Keratinocyte (primary cell): ENCODE data around the gene CLEC17A. TPM values are rescaled to one million over a fixed set of nuclear protein-coding genes. Genes with fewer than 3 reads are reported as not detected.

ENCODE experiments used
- DNase-seq: peaks from one replicate; pipeline ENCODE4 v3.0.0-alpha.2; 2011; ENCODE audit warnings: low read depth, missing footprints, low spot score
- FAIRE-seq: peaks from 2 replicates; lab custom pipeline; 2011; peaks lifted over from hg19 to GRCh38; lab: Jason Lieb, UNC
- H2AFZ ChIP-seq: 2 replicates; pipeline ENCODE4 v1.6.0; 2012; ENCODE audit warnings: low read length, control low read depth, inconsistent platforms; ENCODE audit not compliant: control insufficient read depth
- H3K27ac ChIP-seq: 2 replicates; pipeline ENCODE4 v1.5.1; 2011; ENCODE audit warnings: low read length; ENCODE audit not compliant: control insufficient read depth, insufficient read depth
- H3K27me3 ChIP-seq: 3 replicates; pipeline ENCODE4 v1.6.0; 2011; ENCODE audit warnings: low read length; ENCODE audit not compliant: control insufficient read depth, insufficient read depth; ENCODE audit errors: extremely low read depth
- H3K36me3 ChIP-seq, 2 experiments: 2 replicates in 1 of 2; 3 replicates in 1 of 2; pipeline ENCODE4 v1.5.1; 2011; ENCODE audit warnings: low read length in 2 of 2, mild to moderate bottlenecking in 1 of 2; ENCODE audit not compliant: control insufficient read depth in 2 of 2, insufficient read depth in 2 of 2; ENCODE audit errors: extremely low read depth in 1 of 2
- H3K4me1 ChIP-seq: 3 replicates; pipeline ENCODE4 v1.5.1; 2011; ENCODE audit warnings: low read length; ENCODE audit not compliant: control insufficient read depth, insufficient read depth; ENCODE audit errors: extremely low read depth
- H3K4me2 ChIP-seq: 3 replicates; pipeline ENCODE4 v1.6.0; 2011; ENCODE audit warnings: low read depth, low read length; ENCODE audit not compliant: control insufficient read depth, insufficient read depth; ENCODE audit errors: extremely low read depth
- H3K4me3 ChIP-seq, 3 experiments: fragments of 200-600 bp in 1 of 3; sonication (generic) in 1 of 3; 2 replicates in 2 of 3; 3 replicates in 1 of 3; pipeline ENCODE4 v1.5.1; 2011 to 2016; ENCODE audit warnings: low read length in 3 of 3, mild to moderate bottlenecking in 3 of 3, control low read depth in 2 of 3, inconsistent platforms in 1 of 3, low read depth in 1 of 3, mixed read lengths in 1 of 3, mixed run types in 1 of 3, moderate library complexity in 1 of 3; ENCODE audit not compliant: control insufficient read depth in 2 of 3, insufficient read depth in 2 of 3; ENCODE audit errors: extremely low read depth in 1 of 3
- H3K79me2 ChIP-seq: 2 replicates; pipeline ENCODE4 v1.6.0; 2012; ENCODE audit warnings: low read length; ENCODE audit not compliant: control insufficient read depth, insufficient read depth
- H3K9ac ChIP-seq: 3 replicates; pipeline ENCODE4 v1.6.0; 2011; ENCODE audit warnings: low read length; ENCODE audit not compliant: control insufficient read depth, insufficient read depth; ENCODE audit errors: extremely low read depth
- H3K9me1 ChIP-seq: 3 replicates; pipeline ENCODE4 v1.6.0; 2011; ENCODE audit warnings: low read length; ENCODE audit not compliant: control insufficient read depth, insufficient read depth; ENCODE audit errors: extremely low read depth
- H3K9me3 ChIP-seq: 2 replicates; pipeline ENCODE4 v1.5.1; 2012; ENCODE audit warnings: low read depth, low read length; ENCODE audit not compliant: control insufficient read depth
- H4K20me1 ChIP-seq: 3 replicates; pipeline ENCODE4 v1.6.0; 2011; ENCODE audit warnings: low read length; ENCODE audit not compliant: control insufficient read depth, insufficient read depth; ENCODE audit errors: extremely low read depth
- EZH2 ChIP-seq: IDR thresholded peaks from one replicate; pipeline ENCODE4 v1.6.1; 2012; ENCODE audit warnings: inconsistent platforms, mild to moderate bottlenecking, low read length, moderate library complexity
- dilution Hi-C: fragments of 300-500 bp; cut with MboI; formaldehyde crosslinking; loops from one replicate; pipeline ENCODE4 v1.7.0; 2020; ENCODE audit warnings: low sequenced_read_pairs; ENCODE audit not compliant: extremely low pct_ligation_motif_present
- polyA plus RNA-seq, 5 experiments: library from polyadenylated mRNA; depleted of rRNA in 3 of 5; stranded (reverse) in 3 of 5; stranded (forward) in 1 of 5; unstranded in 1 of 5; fragments of >200 nt; gene quantifications; 1 replicate in 1 of 5; 2 replicates in 3 of 5; 3 replicates in 1 of 5; pipeline versions ENCODE4 v1.2.1 to v1.2.3, GENCODE V29; 2011 to 2012; ENCODE audit warnings: missing spikeins in 2 of 5, low read depth in 1 of 5, low replicate concordance in 1 of 5
- TF ChIP-seq, protein P1 (sequence below), 3 experiments: IDR thresholded peaks in 1 of 3; conservative IDR thresholded peaks in 1 of 3; optimal IDR thresholded peaks in 1 of 3; 2 replicates in 2 of 3; 3 replicates in 1 of 3; pipeline versions ENCODE3 to v1.5.1; 2011; ENCODE audit warnings: low read length in 3 of 3, mild to moderate bottlenecking in 3 of 3, moderate library complexity in 2 of 3, control low read depth in 1 of 3, inconsistent platforms in 1 of 3; ENCODE audit not compliant: insufficient read depth in 2 of 3; ENCODE audit errors: extremely low read depth in 1 of 3

CLEC17A gene
- polyA plus RNA-seq, 1 donor (not counting 4 experiments of a cell fraction or from before 2014, with no cell fraction given), result not detected

DNA sequence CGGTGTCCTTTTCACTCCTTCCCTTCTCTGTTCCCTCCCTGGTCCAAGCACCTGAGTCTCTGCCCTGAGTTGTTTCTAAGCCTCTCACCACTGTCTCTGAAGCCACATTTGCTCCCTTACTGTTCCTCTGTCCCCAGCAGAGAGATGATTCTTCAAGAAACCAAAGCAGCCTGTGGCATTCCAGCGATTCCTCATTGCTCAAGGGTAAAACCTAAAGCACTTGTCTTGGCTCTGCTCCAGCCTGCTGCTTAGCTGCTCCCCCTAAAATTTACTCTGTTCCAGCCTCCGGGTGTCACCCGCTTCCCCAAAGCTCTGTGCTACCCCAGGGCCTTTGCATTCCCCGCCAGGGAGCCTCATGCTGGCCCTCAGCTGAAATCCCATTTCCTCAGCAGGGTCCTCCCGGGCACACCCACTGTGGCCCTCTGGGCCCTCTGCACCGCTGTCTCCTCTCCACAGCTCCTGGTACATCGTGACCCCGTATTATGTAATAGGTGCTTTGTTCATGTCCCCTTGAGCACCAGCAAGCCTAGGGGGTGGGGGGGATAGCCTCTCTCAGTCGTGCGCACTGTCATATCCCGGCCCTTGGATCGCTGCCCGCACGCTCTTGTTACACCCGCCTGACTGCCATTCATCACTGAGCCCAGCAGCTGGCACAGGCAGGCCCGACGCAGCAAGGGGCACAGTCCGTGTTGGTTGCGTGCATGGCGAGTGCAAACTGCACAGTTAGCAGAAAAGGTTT, 37.7 kb upstream of the CLEC17A start:
- Histone ChIP-seq H4K20me1 (peaks cover 5% of the 10 kb centered on the region), H3K27ac (peak overlapping the region; percentile 43), H3K4me1 (peaks cover 34% of the 10 kb centered on the region), H2AFZ (peak overlapping the region; percentile 3), H3K27me3 (no peaks in the 10 kb centered on the region), H3K79me2 (peaks cover 42% of the 10 kb centered on the region), H3K9ac (peak overlapping the region; percentile 22), H3K4me3 (peak overlapping the region in 2 of 3 experiments; percentile 14 to 48), H3K4me2 (peak overlapping the region; percentile 77), H3K36me3 (peaks cover 2 to 7% of the 10 kb centered on the region in 2 experiments), H3K9me3 (no peaks in the 10 kb centered on the region), H3K9me1 (no peaks in the 10 kb centered on the region)
- no peak for DNase-seq
- dilution Hi-C loops, result no loop called here
- peak; percentile 69 for FAIRE-seq
- no peak for TF ChIP-seq EZH2
- TF ChIP-seq, protein P1, sequence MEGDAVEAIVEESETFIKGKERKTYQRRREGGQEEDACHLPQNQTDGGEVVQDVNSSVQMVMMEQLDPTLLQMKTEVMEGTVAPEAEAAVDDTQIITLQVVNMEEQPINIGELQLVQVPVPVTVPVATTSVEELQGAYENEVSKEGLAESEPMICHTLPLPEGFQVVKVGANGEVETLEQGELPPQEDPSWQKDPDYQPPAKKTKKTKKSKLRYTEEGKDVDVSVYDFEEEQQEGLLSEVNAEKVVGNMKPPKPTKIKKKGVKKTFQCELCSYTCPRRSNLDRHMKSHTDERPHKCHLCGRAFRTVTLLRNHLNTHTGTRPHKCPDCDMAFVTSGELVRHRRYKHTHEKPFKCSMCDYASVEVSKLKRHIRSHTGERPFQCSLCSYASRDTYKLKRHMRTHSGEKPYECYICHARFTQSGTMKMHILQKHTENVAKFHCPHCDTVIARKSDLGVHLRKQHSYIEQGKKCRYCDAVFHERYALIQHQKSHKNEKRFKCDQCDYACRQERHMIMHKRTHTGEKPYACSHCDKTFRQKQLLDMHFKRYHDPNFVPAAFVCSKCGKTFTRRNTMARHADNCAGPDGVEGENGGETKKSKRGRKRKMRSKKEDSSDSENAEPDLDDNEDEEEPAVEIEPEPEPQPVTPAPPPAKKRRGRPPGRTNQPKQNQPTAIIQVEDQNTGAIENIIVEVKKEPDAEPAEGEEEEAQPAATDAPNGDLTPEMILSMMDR (optimal IDR thresholded peaks at IDR 0.05 in 1 of 3, IDR thresholded peaks at IDR 0.05 in 1 of 3, conservative IDR thresholded peaks at IDR 0.05 in 1 of 3; ENCODE audit: extremely low read depth in 1 of 3, insufficient read depth in 2 of 3, low read length in 3 of 3), result no peak

DNA sequence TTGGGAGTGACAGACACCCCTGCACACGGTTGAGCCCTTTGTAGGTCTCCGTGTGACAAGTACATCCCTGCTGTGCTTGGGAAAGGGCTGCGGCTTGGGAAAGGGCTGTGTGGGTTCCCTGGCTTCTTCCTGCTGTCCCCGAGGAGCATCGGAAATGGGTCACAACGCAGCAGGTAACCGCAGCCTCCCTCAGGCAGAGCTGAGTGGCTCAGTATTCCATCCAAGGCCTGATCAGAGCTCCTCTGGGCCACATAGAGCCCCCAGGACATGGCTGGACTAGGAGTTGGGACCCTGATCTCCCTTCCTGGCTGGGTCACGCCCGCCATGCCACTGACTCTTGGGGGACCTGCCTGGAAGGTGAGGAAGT, 37.2 kb upstream of the CLEC17A start:
- FAIRE-seq, result no peak
- Histone ChIP-seq H3K4me1 (peaks cover 39% of the 10 kb centered on the region), H3K9ac (peak overlapping the region; percentile 22), H4K20me1 (peaks cover 5% of the 10 kb centered on the region), H3K4me2 (peak overlapping the region; percentile 77), H3K27me3 (no peaks in the 10 kb centered on the region), H3K79me2 (peaks cover 42% of the 10 kb centered on the region), H3K27ac (peak overlapping the region; percentile 43), H3K36me3 (peaks cover 2 to 7% of the 10 kb centered on the region in 2 experiments), H3K9me3 (no peaks in the 10 kb centered on the region), H2AFZ (peak overlapping the region; percentile 3), H3K9me1 (no peaks in the 10 kb centered on the region), H3K4me3 (peak overlapping the region in 2 of 3 experiments; percentile 14 to 48)
- DNase-seq, result no peak
- dilution Hi-C loops, result no loop called here
- no peak for TF ChIP-seq EZH2
- TF ChIP-seq, protein P1 (optimal IDR thresholded peaks at IDR 0.05 in 1 of 3, IDR thresholded peaks at IDR 0.05 in 1 of 3, conservative IDR thresholded peaks at IDR 0.05 in 1 of 3; ENCODE audit: extremely low read depth in 1 of 3, insufficient read depth in 2 of 3, low read length in 3 of 3), result no peak
